ENCODE results near the gene SMAD7.

Gene SMAD7

GRCh38 chr18:48899558-48900174 is 51.1 kb downstream of the SMAD7 start:
- no peaks in the 10 kb centered on the region for H3K27me3 ChIP-seq (ENCODE audit: control insufficient read depth, insufficient read depth, low read length)
- no peaks in the 10 kb centered on the region for H3K36me3 ChIP-seq (ENCODE audit: control insufficient read depth, low read depth, low read length)
- H3K27ac ChIP-seq (ENCODE audit: low read length) = no peak overlapping the region
- H3K9ac ChIP-seq (ENCODE audit: low read length) = no peak overlapping the region
- H3K4me3 ChIP-seq (ENCODE audit: low read length) = no peak overlapping the region
- no peaks in the 10 kb centered on the region for H3K4me1 ChIP-seq (ENCODE audit: control insufficient read depth, low read depth, low read length)
- no peaks in the 10 kb centered on the region for H3K9me3 ChIP-seq (ENCODE audit: control insufficient read depth, low read depth, low read length)

GRCh38 chr18:48898521-48898920 is 52.2 kb downstream of the SMAD7 start:
- no peaks in the 10 kb centered on the region for H3K9me3 ChIP-seq (ENCODE audit: control insufficient read depth, low read depth, low read length)
- H3K36me3 ChIP-seq (ENCODE audit: control insufficient read depth, low read depth, low read length) = no peaks in the 10 kb centered on the region
- H3K27ac ChIP-seq (ENCODE audit: low read length) = no peak overlapping the region

GRCh38 chr18:48897531-48897930 is 53.2 kb downstream of the SMAD7 start:
- H3K9ac ChIP-seq (ENCODE audit: low read length) = no peak overlapping the region
- H3K36me3 ChIP-seq (ENCODE audit: control insufficient read depth, low read depth, low read length) = no peaks in the 10 kb centered on the region
- no peak overlapping the region for H3K27ac ChIP-seq (ENCODE audit: low read length)
- no peak overlapping the region for H3K4me3 ChIP-seq (ENCODE audit: low read length)
- no peaks in the 10 kb centered on the region for H3K9me3 ChIP-seq (ENCODE audit: control insufficient read depth, low read depth, low read length)
- no peaks in the 10 kb centered on the region for H3K27me3 ChIP-seq (ENCODE audit: control insufficient read depth, insufficient read depth, low read length)
- no peaks in the 10 kb centered on the region for H3K4me1 ChIP-seq (ENCODE audit: control insufficient read depth, low read depth, low read length)

More at GRCh38 chr18:48898521-48898920, 52.2 kb downstream of the SMAD7 start:
- H3K9ac ChIP-seq (ENCODE audit: low read length) = no peak overlapping the region
- no peaks in the 10 kb centered on the region for H3K4me1 ChIP-seq (ENCODE audit: control insufficient read depth, low read depth, low read length)
- no peaks in the 10 kb centered on the region for H3K27me3 ChIP-seq (ENCODE audit: control insufficient read depth, insufficient read depth, low read length)
- H3K4me3 ChIP-seq (ENCODE audit: low read length) = no peak overlapping the region

DNA sequence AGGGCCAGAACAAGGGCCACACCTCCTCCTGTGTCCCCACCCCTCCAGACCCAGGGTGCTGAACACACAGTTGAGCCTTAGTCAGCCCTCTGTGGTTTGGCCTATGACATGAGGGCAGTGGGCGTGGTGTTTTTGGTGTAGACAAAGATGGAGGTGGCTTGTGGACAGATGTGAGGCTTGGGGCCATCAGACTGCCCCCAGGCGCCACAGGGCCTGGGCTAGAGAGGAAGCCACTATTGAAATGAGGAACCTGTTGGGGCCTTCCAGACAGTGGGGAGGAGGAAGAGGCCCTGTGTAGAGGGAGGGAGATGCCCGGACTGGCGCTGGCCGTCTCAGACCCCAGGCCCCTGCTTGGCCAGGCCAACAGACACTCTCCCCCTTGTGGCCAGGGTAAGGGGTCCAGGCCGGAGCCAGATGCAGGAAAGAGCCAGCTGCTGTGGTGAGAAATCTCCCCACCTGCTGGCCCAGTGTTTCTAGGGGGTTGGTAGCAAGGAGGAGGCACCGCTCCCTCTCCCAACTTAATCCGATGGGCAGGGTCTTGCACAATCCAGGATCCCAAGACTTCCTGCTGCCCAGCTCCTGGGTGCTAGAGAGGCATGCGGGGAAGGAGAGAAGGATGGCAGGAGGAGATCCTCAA is 53.8 kb downstream of the SMAD7 start:
- H3K9ac ChIP-seq (ENCODE audit: low read length) = no peak overlapping the region
- no peaks in the 10 kb centered on the region for H3K4me1 ChIP-seq (ENCODE audit: control insufficient read depth, low read depth, low read length)
- no peak overlapping the region for H3K4me3 ChIP-seq (ENCODE audit: low read length)

GRCh38 chr18:48896326-48896874 is 54.4 kb downstream of the SMAD7 start:
- H3K27me3 ChIP-seq (ENCODE audit: control insufficient read depth, insufficient read depth, low read length) = no peaks in the 10 kb centered on the region
- no peak overlapping the region for H3K27ac ChIP-seq (ENCODE audit: low read length)
- H3K4me3 ChIP-seq (ENCODE audit: low read length) = no peak overlapping the region
- H3K9me3 ChIP-seq (ENCODE audit: control insufficient read depth, low read depth, low read length) = no peaks in the 10 kb centered on the region
- no peaks in the 10 kb centered on the region for H3K4me1 ChIP-seq (ENCODE audit: control insufficient read depth, low read depth, low read length)
- H3K9ac ChIP-seq (ENCODE audit: low read length) = no peak overlapping the region
- H3K36me3 ChIP-seq (ENCODE audit: control insufficient read depth, low read depth, low read length) = no peaks in the 10 kb centered on the region

More for the DNA sequence above, 53.8 kb downstream of the SMAD7 start:
- Histone ChIP-seq H3K9me3 (ENCODE audit: control insufficient read depth, low read depth, low read length) (no peaks in the 10 kb centered on the region), H3K27me3 (ENCODE audit: control insufficient read depth, insufficient read depth, low read length) (no peaks in the 10 kb centered on the region), H3K27ac (ENCODE audit: low read length) (no peak overlapping the region), H3K36me3 (ENCODE audit: control insufficient read depth, low read depth, low read length) (no peaks in the 10 kb centered on the region)

- no peak overlapping the region for H3K27ac ChIP-seq (ENCODE audit: low read length)
- H3K9ac ChIP-seq (ENCODE audit: low read length) = no peak overlapping the region
- H3K4me1 ChIP-seq (ENCODE audit: control insufficient read depth, low read depth, low read length) = no peaks in the 10 kb centered on the region
Observed at GRCh38 chr18:48894799-48895346, 55.9 kb downstream of the SMAD7 start.

DNA sequence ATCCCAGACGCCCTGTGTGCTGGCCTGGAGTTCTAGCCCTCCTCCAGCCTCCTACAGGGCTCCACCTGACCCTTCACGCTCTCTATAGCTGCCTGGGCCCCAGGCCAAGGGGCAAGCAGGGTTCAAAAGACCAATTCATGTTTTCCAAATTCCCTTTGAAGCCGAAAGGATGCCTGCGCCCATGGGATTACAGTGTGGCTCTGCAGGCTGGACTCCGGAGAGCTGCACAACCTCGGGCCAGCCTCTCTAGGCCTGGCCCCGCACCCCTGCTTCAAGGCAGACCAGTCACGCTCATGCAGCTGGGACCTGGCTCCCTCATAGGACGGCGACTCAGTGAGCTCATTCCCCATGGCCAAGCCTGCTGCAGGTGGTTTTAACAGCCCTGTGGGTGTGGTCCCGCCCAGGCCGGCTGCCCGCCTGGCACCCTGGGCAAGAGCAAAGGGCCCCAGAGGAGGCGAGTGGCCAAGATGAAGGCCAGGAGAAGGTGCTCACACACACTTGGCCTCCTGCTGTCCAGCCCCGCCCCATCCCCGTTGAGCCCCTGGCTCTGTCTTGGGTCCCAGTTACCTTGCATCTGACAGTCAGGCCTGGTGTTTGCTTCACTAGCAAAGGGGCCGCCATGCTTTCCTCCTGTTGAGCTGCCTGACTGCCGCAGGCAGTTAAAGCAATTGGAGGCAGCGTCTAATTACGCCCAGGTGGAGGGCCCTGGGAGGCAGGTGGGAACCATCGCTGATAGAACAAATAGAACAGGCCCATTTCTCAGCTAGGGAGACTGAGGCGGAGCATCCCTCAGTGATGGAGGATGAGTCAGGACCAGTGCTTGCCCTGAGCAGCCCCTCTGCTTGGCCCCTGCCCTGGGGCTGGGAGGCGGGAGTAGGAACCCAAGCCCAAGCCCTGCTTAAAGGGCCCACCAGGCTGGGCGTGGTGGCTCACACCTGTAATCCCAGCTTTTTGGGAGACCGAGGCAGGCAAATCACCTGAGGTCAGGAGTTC is 56.9 kb downstream of the SMAD7 start:
- no peaks in the 10 kb centered on the region for H3K36me3 ChIP-seq (ENCODE audit: control insufficient read depth, low read depth, low read length)
- no peak overlapping the region for H3K9ac ChIP-seq (ENCODE audit: low read length)

More at GRCh38 chr18:48894799-48895346, 55.9 kb downstream of the SMAD7 start:
- Histone ChIP-seq H3K36me3 (ENCODE audit: control insufficient read depth, low read depth, low read length) (no peaks in the 10 kb centered on the region), H3K9me3 (ENCODE audit: control insufficient read depth, low read depth, low read length) (no peaks in the 10 kb centered on the region), H3K27me3 (ENCODE audit: control insufficient read depth, insufficient read depth, low read length) (no peaks in the 10 kb centered on the region), H3K4me3 (ENCODE audit: low read length) (no peak overlapping the region)

GRCh38 chr18:48893061-48893607 is 57.6 kb downstream of the SMAD7 start:
- H3K9me3 ChIP-seq (ENCODE audit: control insufficient read depth, low read depth, low read length) = no peaks in the 10 kb centered on the region
- no peaks in the 10 kb centered on the region for H3K36me3 ChIP-seq (ENCODE audit: control insufficient read depth, low read depth, low read length)
- H3K27ac ChIP-seq (ENCODE audit: low read length) = no peak overlapping the region
- no peaks in the 10 kb centered on the region for H3K4me1 ChIP-seq (ENCODE audit: control insufficient read depth, low read depth, low read length)
- H3K9ac ChIP-seq (ENCODE audit: low read length) = no peak overlapping the region
- H3K27me3 ChIP-seq (ENCODE audit: control insufficient read depth, insufficient read depth, low read length) = no peaks in the 10 kb centered on the region
- no peak overlapping the region for H3K4me3 ChIP-seq (ENCODE audit: low read length)

More for the DNA sequence above, 56.9 kb downstream of the SMAD7 start:
- no peaks in the 10 kb centered on the region for H3K4me1 ChIP-seq (ENCODE audit: control insufficient read depth, low read depth, low read length)
- H3K9me3 ChIP-seq (ENCODE audit: control insufficient read depth, low read depth, low read length) = no peaks in the 10 kb centered on the region
- no peak overlapping the region for H3K27ac ChIP-seq (ENCODE audit: low read length)
- H3K27me3 ChIP-seq (ENCODE audit: control insufficient read depth, insufficient read depth, low read length) = no peaks in the 10 kb centered on the region
- H3K4me3 ChIP-seq (ENCODE audit: low read length) = no peak overlapping the region

GRCh38 chr18:48892146-48892855 is 58.5 kb downstream of the SMAD7 start:
- no peaks in the 10 kb centered on the region for H3K36me3 ChIP-seq (ENCODE audit: control insufficient read depth, low read depth, low read length)
- no peak overlapping the region for H3K4me3 ChIP-seq (ENCODE audit: low read length)
- no peaks in the 10 kb centered on the region for H3K4me1 ChIP-seq (ENCODE audit: control insufficient read depth, low read depth, low read length)
- no peak overlapping the region for H3K9ac ChIP-seq (ENCODE audit: low read length)
- no peak overlapping the region for H3K27ac ChIP-seq (ENCODE audit: low read length)
- H3K27me3 ChIP-seq (ENCODE audit: control insufficient read depth, insufficient read depth, low read length) = no peaks in the 10 kb centered on the region
- H3K9me3 ChIP-seq (ENCODE audit: control insufficient read depth, low read depth, low read length) = no peaks in the 10 kb centered on the region

DNA sequence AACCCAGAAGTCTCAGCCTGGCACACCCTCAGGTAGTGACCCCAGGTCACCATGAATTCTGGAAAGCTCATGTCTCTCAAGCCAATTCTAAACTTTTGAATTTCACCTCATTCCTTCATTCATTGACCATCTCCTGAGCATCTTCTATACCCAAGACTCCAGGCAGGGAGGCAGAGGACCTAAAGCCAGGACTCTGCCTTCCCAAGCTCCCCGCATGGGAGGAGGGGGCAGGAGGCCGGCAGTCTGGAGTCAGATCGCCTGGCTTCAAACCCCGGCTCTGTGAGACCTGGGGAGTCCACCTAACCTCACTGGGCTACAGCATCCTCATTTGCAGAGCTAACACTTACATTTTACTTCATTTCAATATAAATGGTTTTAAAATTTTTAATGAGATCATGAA is 59.0 kb downstream of the SMAD7 start:
- Histone ChIP-seq H3K4me3 (ENCODE audit: low read length) (no peak overlapping the region), H3K27ac (ENCODE audit: low read length) (no peak overlapping the region), H3K4me1 (ENCODE audit: control insufficient read depth, low read depth, low read length) (no peaks in the 10 kb centered on the region), H3K27me3 (ENCODE audit: control insufficient read depth, insufficient read depth, low read length) (no peaks in the 10 kb centered on the region), H3K9ac (ENCODE audit: low read length) (no peak overlapping the region), H3K9me3 (ENCODE audit: control insufficient read depth, low read depth, low read length) (no peaks in the 10 kb centered on the region), H3K36me3 (ENCODE audit: control insufficient read depth, low read depth, low read length) (no peaks in the 10 kb centered on the region)

All from iPS-18a (cell line).